ENCODE data around the gene UNC13A. TPM values are rescaled to one million over a fixed set of nuclear protein-coding genes. Genes with fewer than 3 reads are reported as not detected.
"Not testable (repeated sequence)": the region's sequence is repeated elsewhere in the genome, so short reads cannot be mapped to it uniquely, and the experiment has no call there.

UNC13A gene
- total and polyA plus RNA-seq, 12 donors: 0.02 to 0.72 (median 0.06) TPM; not detected in 2

DNA sequence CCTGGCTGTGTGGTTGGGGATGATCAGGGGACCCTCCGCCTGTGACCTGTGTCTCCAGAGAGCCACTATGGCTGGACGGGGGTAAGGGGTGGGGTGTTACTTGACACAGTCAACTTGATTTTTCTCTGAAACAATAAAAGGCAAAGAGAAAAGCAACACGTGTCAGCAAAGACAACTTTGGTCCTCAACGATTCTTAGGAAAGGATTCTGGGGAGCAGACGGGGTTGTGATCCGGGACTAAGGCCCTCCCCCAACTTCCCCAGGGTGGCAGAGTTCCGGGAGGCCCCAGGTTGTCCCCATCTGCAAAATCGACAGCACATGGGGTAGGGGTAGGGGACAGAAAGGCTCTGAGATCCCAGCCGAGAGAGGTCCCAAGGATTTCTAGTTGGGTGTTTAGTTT, 86.5 kb downstream of the UNC13A start:
- Histone ChIP-seq H3K27me3 (peaks cover 0 to 42% (median 33%) of the 10 kb centered on the region in 7 donors), H3K36me3 (no peaks in the 10 kb centered on the region)
- TF ChIP-seq, protein P1, sequence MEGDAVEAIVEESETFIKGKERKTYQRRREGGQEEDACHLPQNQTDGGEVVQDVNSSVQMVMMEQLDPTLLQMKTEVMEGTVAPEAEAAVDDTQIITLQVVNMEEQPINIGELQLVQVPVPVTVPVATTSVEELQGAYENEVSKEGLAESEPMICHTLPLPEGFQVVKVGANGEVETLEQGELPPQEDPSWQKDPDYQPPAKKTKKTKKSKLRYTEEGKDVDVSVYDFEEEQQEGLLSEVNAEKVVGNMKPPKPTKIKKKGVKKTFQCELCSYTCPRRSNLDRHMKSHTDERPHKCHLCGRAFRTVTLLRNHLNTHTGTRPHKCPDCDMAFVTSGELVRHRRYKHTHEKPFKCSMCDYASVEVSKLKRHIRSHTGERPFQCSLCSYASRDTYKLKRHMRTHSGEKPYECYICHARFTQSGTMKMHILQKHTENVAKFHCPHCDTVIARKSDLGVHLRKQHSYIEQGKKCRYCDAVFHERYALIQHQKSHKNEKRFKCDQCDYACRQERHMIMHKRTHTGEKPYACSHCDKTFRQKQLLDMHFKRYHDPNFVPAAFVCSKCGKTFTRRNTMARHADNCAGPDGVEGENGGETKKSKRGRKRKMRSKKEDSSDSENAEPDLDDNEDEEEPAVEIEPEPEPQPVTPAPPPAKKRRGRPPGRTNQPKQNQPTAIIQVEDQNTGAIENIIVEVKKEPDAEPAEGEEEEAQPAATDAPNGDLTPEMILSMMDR (IDR thresholded peaks at IDR 0.05): no peak

GRCh38 chr19:17599780-17600179, 88.4 kb downstream of the UNC13A start:
- DNase-seq (no peak), ATAC-seq (no peak)
- Histone ChIP-seq H3K4me3 (no peak overlapping the region), H3K4me1 (peaks cover 0 to 5% (median 0%) of the 10 kb centered on the region in 9 donors), H3K27ac (no peak overlapping the region), H3K27me3 (peaks cover 0 to 33% (median 22%) of the 10 kb centered on the region in 7 donors), H3K36me3 (no peaks in the 10 kb centered on the region), H3K9me3 (no peaks in the 10 kb centered on the region)
- intact Hi-C loops (cut with DNase I): loop anchor here in 3 of 10 donors (10.0 kb wide), 3 partner anchors 145 to 175 kb away; no protein-coding TSS in a partner anchor
- 47 to 66% methylated on average over 10 of the region's 10 CpGs for WGBS, 2 donors
- TF ChIP-seq, protein P1 (IDR thresholded peaks at IDR 0.05): no peak

More for the DNA sequence above, 86.5 kb downstream of the UNC13A start:
- intact Hi-C loops (cut with DNase I): loop anchor here in 3 of 10 donors (10.0 kb wide), 3 partner anchors 143 to 173 kb away; no protein-coding TSS in a partner anchor
- no peaks in the 10 kb centered on the region for H3K9me3 ChIP-seq
- 18 to 36% methylated on average over 9 of the region's 9 CpGs for whole genome bisulfite sequencing, 2 donors
- peaks cover 5 to 18% (median 10%) of the 10 kb centered on the region in 9 donors for H3K4me1 ChIP-seq
- H3K4me3 ChIP-seq: no peak overlapping the region
- DNase-seq (no peak), ATAC-seq (no peak)
- no peak overlapping the region for H3K27ac ChIP-seq

DNA sequence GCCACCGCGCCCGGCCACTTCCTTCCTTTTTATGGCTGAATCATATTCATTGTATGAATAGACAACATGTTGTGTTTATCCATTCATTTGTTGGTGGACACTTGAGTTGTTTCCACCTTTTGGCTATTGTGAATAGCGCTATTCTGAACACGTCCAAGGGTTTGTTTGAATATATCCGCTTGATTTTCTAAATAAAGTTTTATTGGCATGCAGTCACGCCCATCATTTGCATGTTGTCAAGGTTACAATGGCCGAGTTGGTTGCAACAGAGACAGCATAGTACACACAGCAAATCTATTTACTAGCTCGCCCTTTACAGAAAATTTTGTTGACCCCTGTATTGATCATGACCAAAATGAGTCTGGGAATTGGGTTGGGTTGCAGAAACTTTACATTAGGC, 89.2 kb downstream of the UNC13A start:
- intact Hi-C loops (cut with DNase I): no loop called here
- TF ChIP-seq, protein P1 (IDR thresholded peaks at IDR 0.05): no peak
- Histone ChIP-seq H3K27me3 (peaks cover 0 to 33% (median 16%) of the 10 kb centered on the region in 7 donors), H3K27ac (no peak overlapping the region), H3K4me1 (peaks cover 0 to 5% (median 0%) of the 10 kb centered on the region in 9 donors), H3K4me3 (no peak overlapping the region), H3K36me3 (no peaks in the 10 kb centered on the region), H3K9me3 (no peaks in the 10 kb centered on the region)
- 75 to 80% methylated on average over 9 of the region's 9 CpGs for WGBS, 2 donors
- no peak for DNase-seq
- no peak for ATAC-seq

DNA sequence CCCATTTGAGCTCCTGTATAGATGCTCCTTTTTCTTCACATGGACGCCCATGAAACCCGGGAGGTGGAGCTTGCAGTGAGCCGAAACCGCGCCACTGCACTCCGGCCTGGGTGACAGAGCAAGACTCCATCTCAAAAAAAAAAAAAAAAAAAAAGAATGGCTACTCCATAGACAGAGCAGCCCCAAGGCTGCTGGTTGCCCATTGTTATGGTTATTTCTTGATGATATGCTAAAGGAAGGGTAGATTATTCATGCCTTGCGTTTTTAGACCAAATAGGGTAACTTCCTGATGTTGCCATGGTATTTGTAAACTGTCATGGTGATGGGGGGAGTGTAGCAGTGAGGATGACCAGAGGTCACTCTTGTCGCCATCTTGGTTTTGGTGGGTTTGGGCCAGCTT, 90.1 kb downstream of the UNC13A start:
- intact Hi-C loops (cut with DNase I); H3K36me3 ChIP-seq; H3K4me1 ChIP-seq; H3K27ac ChIP-seq; H3K4me3 ChIP-seq; DNase-seq; ATAC-seq; H3K9me3 ChIP-seq: not testable (repeated sequence)
- 80 to 88% methylated on average over 8 of the region's 8 CpGs for WGBS, 2 donors
- peaks cover 0 to 26% (median 14%) of the 10 kb centered on the region in 7 donors for H3K27me3 ChIP-seq

GRCh38 chr19:17594296-17594695, 93.9 kb downstream of the UNC13A start:
- H3K36me3 ChIP-seq; ATAC-seq; H3K4me3 ChIP-seq; H3K4me1 ChIP-seq; H3K27me3 ChIP-seq; intact Hi-C loops (cut with DNase I); H3K27ac ChIP-seq; H3K9me3 ChIP-seq; DNase-seq: not testable (repeated sequence)
- 84 to 85% methylated on average over 7 of the region's 7 CpGs for WGBS, 2 donors
